Gastroesophageal sphincter (tissue), 3 donors: ENCODE results near the gene ZBED4.

Experiments
- EP300 ChIP-seq: sonication (generic); formaldehyde crosslinking; IDR thresholded peaks from one replicate; pipeline ENCODE4 v1.6.1; 2017; ENCODE audit warnings: antibody characterized with exemption, mild to moderate bottlenecking
- POLR2AphosphoS5 ChIP-seq: sonication (generic); formaldehyde crosslinking; IDR thresholded peaks from one replicate; pipeline ENCODE4 v1.6.1; 2017; ENCODE audit warnings: antibody characterized with exemption
- TF ChIP-seq, protein P1 (sequence below), 4 experiments: fragments of 200-600 bp in 2 of 4; fragments of 450-650 bp in 2 of 4; sonication (generic) in 1 of 4; IDR thresholded peaks; one replicate each; pipeline ENCODE4 v1.5.1; 2017 to 2019; ENCODE audit warnings: antibody characterized with exemption in 4 of 4, mild to moderate bottlenecking in 2 of 4, moderate library complexity in 2 of 4

DNA sequence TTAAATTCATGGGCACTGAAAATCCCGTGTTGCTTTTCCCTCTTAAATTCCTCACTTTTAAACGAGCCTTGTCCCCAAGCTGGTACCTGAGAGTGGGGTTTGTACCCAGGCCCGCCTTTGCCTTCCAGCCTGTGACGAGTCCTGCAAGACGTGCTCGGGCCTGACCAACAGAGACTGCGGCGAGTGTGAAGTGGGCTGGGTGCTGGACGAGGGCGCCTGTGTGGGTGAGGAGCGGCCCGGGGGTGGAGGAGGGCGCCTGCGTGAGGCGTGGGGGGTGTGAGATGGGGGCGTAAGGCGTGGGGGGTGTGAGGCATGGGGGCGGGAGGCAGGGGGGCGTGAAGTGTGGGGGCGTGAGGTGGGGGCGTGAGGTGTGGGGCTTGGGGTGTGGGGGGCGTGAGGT, 68.8 kb downstream of the ZBED4 start:
- TF ChIP-seq EP300 (no peak), POLR2AphosphoS5 (no peak)
- TF ChIP-seq, protein P1, sequence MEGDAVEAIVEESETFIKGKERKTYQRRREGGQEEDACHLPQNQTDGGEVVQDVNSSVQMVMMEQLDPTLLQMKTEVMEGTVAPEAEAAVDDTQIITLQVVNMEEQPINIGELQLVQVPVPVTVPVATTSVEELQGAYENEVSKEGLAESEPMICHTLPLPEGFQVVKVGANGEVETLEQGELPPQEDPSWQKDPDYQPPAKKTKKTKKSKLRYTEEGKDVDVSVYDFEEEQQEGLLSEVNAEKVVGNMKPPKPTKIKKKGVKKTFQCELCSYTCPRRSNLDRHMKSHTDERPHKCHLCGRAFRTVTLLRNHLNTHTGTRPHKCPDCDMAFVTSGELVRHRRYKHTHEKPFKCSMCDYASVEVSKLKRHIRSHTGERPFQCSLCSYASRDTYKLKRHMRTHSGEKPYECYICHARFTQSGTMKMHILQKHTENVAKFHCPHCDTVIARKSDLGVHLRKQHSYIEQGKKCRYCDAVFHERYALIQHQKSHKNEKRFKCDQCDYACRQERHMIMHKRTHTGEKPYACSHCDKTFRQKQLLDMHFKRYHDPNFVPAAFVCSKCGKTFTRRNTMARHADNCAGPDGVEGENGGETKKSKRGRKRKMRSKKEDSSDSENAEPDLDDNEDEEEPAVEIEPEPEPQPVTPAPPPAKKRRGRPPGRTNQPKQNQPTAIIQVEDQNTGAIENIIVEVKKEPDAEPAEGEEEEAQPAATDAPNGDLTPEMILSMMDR (IDR thresholded peaks at IDR 0.05), result no peak
